ENCODE data around the gene MAPRE3.
A peak's percentile ranks its signal among the peaks of the same experiment; 100 is the strongest.

Gene MAPRE3

DNA sequence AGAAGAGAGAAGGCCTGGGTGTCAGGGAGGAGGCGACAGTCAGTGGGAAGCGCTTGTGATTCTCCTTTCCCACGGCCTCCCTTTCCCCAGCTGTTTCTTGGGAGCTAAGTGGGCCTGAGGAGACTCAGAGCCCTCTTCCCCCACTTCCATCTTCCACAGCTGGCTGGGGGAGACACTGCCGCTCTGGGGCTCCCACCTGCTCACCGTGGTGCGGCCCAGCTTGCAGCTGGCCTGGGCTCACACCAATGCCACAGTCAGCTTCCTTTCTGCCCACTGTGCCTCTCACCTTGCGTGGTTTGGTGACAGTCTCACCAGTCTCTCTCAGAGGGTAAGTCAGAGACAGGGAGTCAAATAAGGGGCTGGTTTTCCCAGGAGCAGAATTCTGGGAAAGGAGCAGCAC is 69.4 kb downstream of the MAPRE3 start:
- ATAC-seq (replicated peaks) (no peak), DNase-seq (no peak)
- Mint-ChIP-seq H3K36me3 (peaks cover 60 to 76% of the 10 kb centered on the region in 2 donors), H3K4me3 (no peak overlapping the region), H3K27me3 (no peaks in the 10 kb centered on the region), H3K9me3 (no peaks in the 10 kb centered on the region), H3K27ac (peak overlapping the region; percentile 47), H3K4me1 (peaks cover 34 to 52% of the 10 kb centered on the region in 2 donors)

DNA sequence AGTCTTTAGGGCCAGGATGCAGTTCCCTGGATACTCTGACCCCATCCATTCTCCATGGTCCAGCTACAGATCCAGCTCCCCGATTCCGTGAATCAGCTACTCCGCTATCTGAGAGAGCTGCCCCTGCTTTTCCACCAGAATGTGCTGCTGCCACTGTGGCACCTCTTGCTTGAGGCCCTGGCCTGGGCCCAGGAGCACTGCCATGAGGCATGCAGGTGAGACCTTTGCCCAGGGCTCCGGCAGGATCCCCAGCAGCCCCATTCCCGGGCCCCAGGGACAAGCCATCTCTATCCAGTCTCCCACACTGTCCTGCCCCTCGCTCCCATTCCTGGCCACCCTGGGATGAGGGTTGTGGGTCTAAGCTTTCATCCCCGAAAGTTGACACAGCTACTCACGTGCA is 69.8 kb downstream of the MAPRE3 start:
- no peak overlapping the region for H3K4me3 Mint-ChIP-seq
- DNase-seq (no peak), ATAC-seq (replicated peaks) (no peak)
- no peaks in the 10 kb centered on the region for H3K27me3 Mint-ChIP-seq
- H3K36me3 Mint-ChIP-seq = peaks cover 56 to 76% of the 10 kb centered on the region in 2 donors
- peaks cover 32 to 48% of the 10 kb centered on the region in 2 donors for H3K4me1 Mint-ChIP-seq
- peak overlapping the region; percentile 94 for H3K27ac Mint-ChIP-seq
- H3K9me3 Mint-ChIP-seq = no peaks in the 10 kb centered on the region

DNA sequence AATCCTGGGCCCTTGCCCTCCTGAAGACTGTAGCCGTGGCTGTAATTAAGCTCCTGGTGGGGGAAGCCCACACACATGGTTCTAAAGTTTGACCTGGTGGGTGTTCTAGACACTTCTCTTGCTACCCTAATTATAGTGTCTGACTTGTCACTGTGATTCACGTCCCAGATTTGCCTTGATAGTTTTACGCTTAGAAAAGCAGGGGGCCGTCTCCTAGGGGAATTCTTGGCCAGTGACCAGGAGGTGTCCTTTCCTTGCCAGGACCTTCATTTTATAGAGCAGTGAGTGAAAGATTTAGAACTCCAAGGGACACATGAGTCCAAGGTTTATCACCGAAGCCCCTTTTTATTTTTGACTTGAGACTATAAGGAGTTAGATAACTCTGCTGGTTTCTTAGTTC is 71.3 kb downstream of the MAPRE3 start:
- Mint-ChIP-seq H3K36me3 (peaks cover 46 to 62% of the 10 kb centered on the region in 2 donors), H3K27ac (peak overlapping the region; percentile 94), H3K9me3 (no peaks in the 10 kb centered on the region), H3K27me3 (no peaks in the 10 kb centered on the region), H3K4me1 (peaks cover 32 to 46% of the 10 kb centered on the region in 2 donors), H3K4me3 (peak overlapping the region; percentile 66 to 72)
- DNase-seq (no peak), ATAC-seq (replicated peaks) (peak; percentile 67 to 71)

DNA sequence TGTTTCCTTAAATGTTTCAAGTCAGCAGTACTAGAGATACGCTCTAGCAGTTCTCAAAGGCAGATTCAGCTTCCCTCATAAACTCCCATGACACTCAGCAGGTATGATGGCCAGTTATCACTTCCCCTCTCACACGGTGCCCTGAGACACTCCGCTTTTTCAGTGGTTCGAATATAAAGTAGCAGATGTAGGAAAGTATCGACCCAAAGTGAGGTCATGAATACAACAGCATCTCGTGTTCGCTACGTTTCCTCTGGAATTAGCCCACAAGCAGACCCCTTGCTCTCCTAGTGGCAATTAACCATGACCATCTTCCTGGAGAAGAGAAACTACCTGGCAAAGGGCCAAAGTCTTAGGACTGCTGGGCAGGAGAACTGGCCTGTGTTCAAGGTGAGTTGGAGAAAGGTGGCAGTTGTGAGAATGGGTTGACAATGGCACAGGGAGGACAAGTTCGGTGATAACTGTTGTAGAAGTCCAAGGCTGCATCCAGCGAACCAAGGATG is 71.8 kb downstream of the MAPRE3 start:
- peak overlapping the region; percentile 94 for H3K27ac Mint-ChIP-seq
- H3K27me3 Mint-ChIP-seq = no peaks in the 10 kb centered on the region
- peak overlapping the region; percentile 66 to 72 for H3K4me3 Mint-ChIP-seq
- no peaks in the 10 kb centered on the region for H3K9me3 Mint-ChIP-seq
- H3K4me1 Mint-ChIP-seq = peaks cover 32 to 46% of the 10 kb centered on the region in 2 donors
- H3K36me3 Mint-ChIP-seq = peaks cover 42 to 58% of the 10 kb centered on the region in 2 donors
- ATAC-seq (replicated peaks) (peak; percentile 99), DNase-seq (peak; percentile 58)

DNA sequence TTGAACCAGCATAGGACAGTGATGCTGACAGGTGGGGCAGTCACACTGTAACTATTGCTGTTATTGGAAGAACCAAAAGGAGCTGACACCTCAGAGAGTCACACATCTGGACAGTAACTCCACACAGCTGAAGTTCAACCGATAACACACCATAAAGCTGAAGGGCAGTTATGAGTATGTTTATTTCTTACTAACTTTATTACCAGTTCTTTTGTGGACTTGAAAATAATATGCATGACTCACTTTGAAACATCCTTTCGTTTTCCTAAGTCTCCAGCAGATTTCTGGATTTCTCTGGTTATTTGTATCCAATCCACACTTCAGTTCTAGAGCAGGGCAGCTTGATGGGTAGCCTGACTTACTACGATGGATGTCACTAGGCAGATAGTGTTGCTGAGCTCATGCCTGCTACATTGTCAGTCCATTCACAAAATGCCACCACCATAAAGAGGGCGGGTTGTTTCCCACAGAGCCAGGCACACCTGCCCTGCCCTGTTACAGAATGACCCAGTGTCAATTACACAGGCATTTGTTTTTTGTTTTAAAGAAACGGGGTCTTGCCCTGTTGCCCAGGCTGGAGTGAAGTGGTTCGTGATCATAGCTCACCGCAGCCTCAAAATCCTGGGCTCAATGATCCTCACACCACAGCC is 72.7 kb downstream of the MAPRE3 start:
- DNase-seq (no peak), ATAC-seq (replicated peaks) (no peak)
- H3K36me3 Mint-ChIP-seq = peaks cover 33 to 49% of the 10 kb centered on the region in 2 donors
- H3K4me1 Mint-ChIP-seq = peaks cover 34 to 53% of the 10 kb centered on the region in 2 donors
- H3K27me3 Mint-ChIP-seq = no peaks in the 10 kb centered on the region
- H3K4me3 Mint-ChIP-seq = no peak overlapping the region
- no peaks in the 10 kb centered on the region for H3K9me3 Mint-ChIP-seq
- no peak overlapping the region for H3K27ac Mint-ChIP-seq

DNA sequence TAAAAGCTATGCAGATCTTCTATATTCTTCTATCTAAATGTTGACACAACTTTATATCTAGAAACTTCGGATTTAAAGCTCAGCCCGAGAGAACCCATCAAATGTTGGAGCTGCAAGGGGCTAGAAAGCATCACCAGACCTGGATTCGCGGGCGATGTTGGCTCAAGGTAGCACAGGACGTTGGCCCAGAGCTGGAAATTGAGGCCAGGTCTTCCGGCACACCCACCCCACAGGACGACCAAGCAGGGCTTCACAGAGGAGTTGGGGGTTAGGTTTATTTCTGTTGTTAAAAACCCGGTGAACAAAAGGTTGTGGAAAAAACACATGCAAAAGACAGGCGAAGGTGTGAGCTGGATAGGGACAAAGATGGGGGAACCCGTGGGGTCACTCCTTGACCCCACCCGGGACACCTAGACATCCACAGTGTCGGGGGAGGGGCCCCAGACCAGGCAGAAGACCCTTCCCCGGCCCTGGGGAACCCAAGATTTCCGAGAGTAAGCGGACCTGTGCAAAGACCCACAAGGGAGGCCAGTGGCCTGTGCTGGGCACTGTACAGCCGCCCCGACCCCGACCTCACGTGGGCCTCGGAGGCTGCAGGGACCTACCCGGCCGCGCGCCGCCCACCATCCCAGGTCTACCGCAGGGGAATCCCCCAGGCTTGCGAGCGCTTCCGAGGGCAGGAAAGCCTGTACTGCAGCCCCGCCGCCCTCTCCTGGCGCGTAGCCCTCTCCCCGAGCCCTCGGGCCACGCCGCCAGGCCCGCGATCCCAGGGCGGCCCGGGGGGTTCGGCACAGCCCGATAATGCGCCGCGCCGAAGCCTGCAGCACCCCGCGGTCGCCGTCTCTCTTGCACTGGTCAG is 79.2 kb downstream of the MAPRE3 start:
- Mint-ChIP-seq H3K9me3 (peaks cover 1 to 7% of the 10 kb centered on the region in 2 donors), H3K4me3 (peak overlapping the region; percentile 91 to 94), H3K36me3 (peaks cover 19 to 34% of the 10 kb centered on the region in 2 donors), H3K27ac (peak overlapping the region; percentile 100), H3K27me3 (peaks cover 9 to 12% of the 10 kb centered on the region in 2 donors), H3K4me1 (peaks cover 25 to 42% of the 10 kb centered on the region in 2 donors)
- DNase-seq = peak; percentile 63
- ATAC-seq (replicated peaks) = peak; percentile 27 to 34

DNA sequence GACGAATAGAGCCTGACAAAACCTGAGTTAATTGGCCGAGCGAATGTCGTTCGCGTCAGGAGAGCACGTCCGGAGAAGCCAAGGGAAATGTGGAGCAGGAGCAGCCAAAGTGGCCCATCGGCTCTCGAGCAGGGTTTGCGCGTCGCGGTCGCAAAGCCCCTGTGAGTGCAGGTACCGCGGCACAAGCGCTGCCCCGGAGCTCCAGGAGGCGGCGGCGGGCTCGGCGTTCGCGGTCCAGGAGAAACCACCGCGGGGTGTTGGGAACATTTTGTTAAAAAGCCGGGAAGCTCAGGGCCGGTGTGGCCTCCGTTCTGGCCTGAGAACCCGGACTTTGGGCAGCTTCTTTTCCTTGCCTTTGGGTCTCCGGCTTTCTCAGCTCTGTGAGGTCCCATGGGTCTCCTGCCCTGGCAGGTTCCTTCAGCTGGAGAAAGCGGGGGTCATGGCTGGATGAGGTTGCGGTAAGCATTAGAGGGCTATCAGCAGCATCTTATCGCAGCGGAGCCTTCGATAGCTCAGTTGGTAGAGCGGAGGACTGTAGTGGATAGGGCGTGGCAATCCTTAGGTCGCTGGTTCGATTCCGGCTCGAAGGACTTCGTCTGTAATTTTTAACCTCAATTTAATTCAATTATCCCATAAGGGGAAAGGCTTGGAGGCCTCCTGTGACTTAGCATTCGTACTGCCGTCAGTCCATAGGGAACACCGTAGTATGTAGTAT is 80.0 kb downstream of the MAPRE3 start:
- peaks cover 1 to 7% of the 10 kb centered on the region in 2 donors for H3K9me3 Mint-ChIP-seq
- peaks cover 9 to 12% of the 10 kb centered on the region in 2 donors for H3K27me3 Mint-ChIP-seq
- H3K4me1 Mint-ChIP-seq = peaks cover 25 to 42% of the 10 kb centered on the region in 2 donors
- ATAC-seq (replicated peaks) (peak; percentile 70 to 74), DNase-seq (peak; percentile 92)
- H3K4me3 Mint-ChIP-seq = peak overlapping the region; percentile 91 to 94
- peaks cover 22 to 34% of the 10 kb centered on the region in 2 donors for H3K36me3 Mint-ChIP-seq
- H3K27ac Mint-ChIP-seq = peak overlapping the region; percentile 100

DNA sequence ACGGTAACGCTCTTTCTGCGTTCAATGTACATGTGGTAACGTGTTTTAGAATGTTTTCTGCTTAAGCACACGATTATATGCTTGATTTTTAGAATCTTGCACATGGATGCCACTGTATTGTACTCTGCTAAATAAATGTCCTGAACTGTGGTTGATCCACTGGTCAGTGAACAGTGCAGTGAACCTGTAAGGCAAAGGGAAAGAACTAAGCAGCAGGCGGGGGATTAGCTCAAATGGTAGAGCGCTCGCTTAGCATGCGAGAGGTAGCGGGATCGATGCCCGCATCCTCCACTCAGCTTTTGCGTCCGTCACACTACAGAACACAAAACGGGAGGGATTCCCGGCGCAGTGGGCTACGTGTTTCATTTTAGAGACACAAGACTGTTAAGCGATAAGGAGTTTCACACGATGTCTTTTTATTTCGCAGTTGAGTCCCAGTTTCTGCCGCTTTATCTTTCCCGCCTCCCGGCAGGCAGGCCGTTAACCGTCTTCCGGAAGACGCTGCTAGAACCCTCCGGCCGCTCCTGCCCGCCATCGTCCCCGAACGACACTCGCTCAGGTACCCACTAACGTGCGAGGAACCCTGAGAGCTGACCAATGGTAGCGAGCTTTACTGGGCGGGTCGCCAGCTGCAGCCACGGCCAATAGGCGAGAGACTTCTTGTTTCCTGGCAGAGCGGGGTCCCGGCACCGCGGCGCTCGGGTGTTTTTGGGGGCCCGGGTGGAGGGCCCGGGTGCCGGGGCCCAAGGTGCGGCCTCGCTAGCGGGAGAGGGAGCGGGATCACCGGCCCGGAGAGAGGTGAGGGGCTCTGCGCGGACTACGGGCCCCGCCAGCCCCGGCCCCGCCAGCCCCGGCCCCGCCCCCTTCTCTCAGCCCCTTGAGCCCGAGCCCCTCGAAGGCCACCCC is 80.8 kb downstream of the MAPRE3 start, which contains the start of gene AGBL5:
Gene AGBL5, plus strand, starts transcription at position 673 of the 906 bp plus-strand sequence. CDS start 1,291 bp downstream, outside the sequence.
- H3K27ac Mint-ChIP-seq = peak within 1 kb of the TSS; percentile 100
- H3K4me1 Mint-ChIP-seq = peaks cover 25 to 42% of the 10 kb centered on the region in 2 donors
- H3K9me3 Mint-ChIP-seq = peaks cover 1 to 7% of the 10 kb centered on the region in 2 donors
- peak; percentile 78 to 83 for ATAC-seq (replicated peaks)
- DNase-seq = peak; percentile 98
- H3K4me3 Mint-ChIP-seq = peak within 1 kb of the TSS; percentile 91 to 94
- H3K27me3 Mint-ChIP-seq = peaks cover 9 to 12% of the 10 kb centered on the region in 2 donors
- H3K36me3 Mint-ChIP-seq = peaks cover 24 to 41% of the 10 kb centered on the region in 2 donors

DNA sequence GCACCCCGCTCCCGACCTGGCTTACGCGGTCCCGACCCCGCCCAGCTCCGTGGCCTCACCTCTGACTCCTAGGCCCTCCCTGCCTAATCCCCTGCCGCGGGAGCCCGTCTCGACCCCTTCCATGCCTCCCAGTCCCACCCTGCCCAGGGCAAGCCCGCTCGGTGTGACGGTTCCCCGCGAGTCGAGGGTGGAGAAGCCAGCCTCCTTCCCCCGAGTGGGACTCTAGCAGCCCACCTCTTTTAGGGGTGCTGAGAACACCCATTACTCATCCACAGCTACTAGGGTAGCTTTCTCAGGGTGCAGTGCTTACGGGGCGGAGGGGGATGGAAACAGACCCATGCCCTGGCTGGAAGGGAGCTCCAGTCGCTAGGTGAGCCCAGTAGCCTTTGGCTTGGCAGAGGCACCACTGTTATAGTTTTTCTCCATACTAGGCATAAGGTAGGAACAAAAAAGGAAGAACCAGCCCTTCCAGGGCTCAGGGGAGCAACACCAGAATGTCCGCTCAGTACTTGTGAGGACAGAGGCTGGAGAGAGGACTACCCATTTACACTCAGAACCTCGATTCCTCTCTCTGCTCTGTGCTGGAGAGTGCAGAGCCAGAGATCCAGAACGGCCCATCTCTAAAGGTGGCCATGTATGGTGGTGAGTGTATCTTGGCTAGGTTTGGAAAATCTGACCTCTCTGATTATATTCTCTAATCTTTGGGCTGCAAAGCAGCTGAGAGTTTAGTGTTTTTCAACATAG is 81.6 kb downstream of the MAPRE3 start:
- Mint-ChIP-seq H3K27me3 (peaks cover 9 to 12% of the 10 kb centered on the region in 2 donors), H3K36me3 (peaks cover 26 to 45% of the 10 kb centered on the region in 2 donors), H3K9me3 (peaks cover 1 to 7% of the 10 kb centered on the region in 2 donors), H3K4me3 (peak overlapping the region; percentile 91 to 94), H3K27ac (peak overlapping the region; percentile 92), H3K4me1 (peaks cover 25 to 42% of the 10 kb centered on the region in 2 donors)
- no peak for ATAC-seq (replicated peaks)
- no peak for DNase-seq

DNA sequence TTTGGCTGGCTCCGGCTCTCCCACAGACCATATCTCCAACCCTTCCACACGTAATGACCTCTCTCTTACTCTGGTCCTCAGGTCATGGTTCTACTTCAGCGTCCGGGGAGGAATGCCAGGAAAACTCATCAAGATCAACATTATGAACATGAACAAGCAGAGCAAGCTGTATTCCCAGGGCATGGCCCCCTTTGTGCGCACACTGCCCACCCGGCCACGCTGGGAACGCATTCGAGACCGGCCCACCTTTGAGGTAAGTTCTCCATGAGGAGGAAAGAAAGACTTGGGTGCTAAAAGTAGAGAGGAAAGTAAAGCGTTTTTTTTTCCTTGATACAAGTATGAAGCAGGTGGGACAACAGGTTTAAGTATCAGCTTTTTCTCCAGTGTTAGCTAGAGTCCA is 82.9 kb downstream of the MAPRE3 start:
- Mint-ChIP-seq H3K27ac (no peak overlapping the region), H3K27me3 (peaks cover 9 to 12% of the 10 kb centered on the region in 2 donors), H3K4me3 (no peak overlapping the region), H3K9me3 (peaks cover 1 to 7% of the 10 kb centered on the region in 2 donors), H3K4me1 (peaks cover 20 to 31% of the 10 kb centered on the region in 2 donors), H3K36me3 (peaks cover 26 to 46% of the 10 kb centered on the region in 2 donors)
- no peak for ATAC-seq (replicated peaks)
- no peak for DNase-seq

DNA sequence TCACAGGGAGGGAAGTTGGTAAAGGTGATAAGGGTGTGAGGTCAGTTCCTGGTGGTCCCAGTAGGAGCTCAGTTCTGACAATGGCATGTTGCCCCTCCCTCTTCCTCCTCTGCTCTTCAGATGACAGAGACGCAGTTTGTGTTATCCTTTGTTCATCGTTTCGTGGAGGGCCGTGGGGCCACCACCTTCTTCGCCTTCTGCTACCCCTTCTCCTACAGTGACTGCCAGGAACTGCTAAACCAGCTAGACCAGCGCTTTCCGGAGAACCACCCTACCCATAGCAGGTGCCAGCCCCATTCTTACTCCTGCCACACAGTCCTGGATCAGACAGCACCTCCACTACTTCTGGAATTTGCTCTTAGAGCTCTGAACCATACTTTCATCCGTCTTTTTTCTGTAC is 83.3 kb downstream of the MAPRE3 start:
- H3K9me3 Mint-ChIP-seq = peaks cover 1 to 7% of the 10 kb centered on the region in 2 donors
- H3K4me3 Mint-ChIP-seq = no peak overlapping the region
- peaks cover 26 to 51% of the 10 kb centered on the region in 2 donors for H3K36me3 Mint-ChIP-seq
- DNase-seq = no peak
- ATAC-seq (replicated peaks) = no peak
- peaks cover 9 to 12% of the 10 kb centered on the region in 2 donors for H3K27me3 Mint-ChIP-seq
- H3K4me1 Mint-ChIP-seq = peaks cover 20 to 29% of the 10 kb centered on the region in 2 donors
- H3K27ac Mint-ChIP-seq = peak overlapping the region; percentile 72

DNA sequence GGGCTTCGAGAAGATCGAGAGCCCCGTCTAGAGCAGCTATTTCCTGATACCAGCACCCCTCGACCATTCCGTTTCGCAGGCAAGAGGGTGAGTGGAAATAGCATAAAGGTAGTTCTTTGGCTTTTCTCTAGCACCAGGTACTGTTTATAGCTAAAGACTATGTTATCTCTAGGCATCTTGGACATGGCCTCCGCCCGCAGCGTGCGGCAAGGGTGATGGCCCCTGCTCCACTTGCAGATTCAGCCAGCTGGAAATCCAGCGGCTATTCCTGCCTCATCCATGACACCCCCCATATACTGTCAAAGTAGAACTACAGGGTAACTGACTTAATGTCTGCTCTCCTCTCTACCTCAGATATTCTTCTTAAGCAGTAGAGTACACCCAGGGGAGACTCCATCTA is 84.3 kb downstream of the MAPRE3 start:
- DNase-seq (no peak), ATAC-seq (replicated peaks) (no peak)
- Mint-ChIP-seq H3K27ac (peak overlapping the region; percentile 27), H3K9me3 (peaks cover 1 to 7% of the 10 kb centered on the region in 2 donors), H3K4me3 (no peak overlapping the region), H3K4me1 (peaks cover 16 to 24% of the 10 kb centered on the region in 2 donors), H3K27me3 (peaks cover 9 to 12% of the 10 kb centered on the region in 2 donors), H3K36me3 (peaks cover 26 to 58% of the 10 kb centered on the region in 2 donors)
